Type B pancreatic cell (in vitro differentiated cells): ENCODE data around the gene BICDL2. TPM values are rescaled to one million over a fixed set of nuclear protein-coding genes. Genes with fewer than 3 reads are reported as not detected.

Experiments
- DNase-seq: peaks from one replicate; pipeline ENCODE4 v3.0.0; 2021; ENCODE audit warnings: mixed read lengths; ENCODE audit not compliant: unreplicated experiment; ENCODE audit errors: extremely low spot score
- H3K27ac Mint-ChIP-seq: 2 replicates; pipeline ENCODE4 v1.8.0; 2021; ENCODE audit warnings: mild to moderate bottlenecking, mixed read lengths
- H3K27me3 Mint-ChIP-seq: 2 replicates; pipeline ENCODE4 v1.8.0; 2021; ENCODE audit warnings: mixed read lengths
- H3K36me3 Mint-ChIP-seq: 2 replicates; pipeline ENCODE4 v1.8.0; 2021; ENCODE audit warnings: mixed read lengths
- H3K4me1 Mint-ChIP-seq: one replicate; pipeline ENCODE4 v1.8.0; 2021; ENCODE audit warnings: mixed read lengths; ENCODE audit not compliant: unreplicated experiment
- H3K4me3 Mint-ChIP-seq: 2 replicates; pipeline ENCODE4 v1.8.0; 2021; ENCODE audit warnings: mild to moderate bottlenecking, mixed read lengths
- H3K9me3 Mint-ChIP-seq: 2 replicates; pipeline ENCODE4 v1.8.0; 2021; ENCODE audit warnings: mixed read lengths
- CTCF ChIP-seq: fragments of 200-600 bp; sonication (generic); conservative IDR thresholded peaks from 2 replicates; pipeline ENCODE4 v1.5.0; 2021; ENCODE audit warnings: antibody characterized with exemption, mild to moderate bottlenecking
- total RNA-seq: library from RNA; stranded (reverse); gene quantifications from 2 replicates; pipeline ENCODE4 v1.2.1, GENCODE V29; 2021; ENCODE audit warnings: low replicate concordance

Gene BICDL2
- total RNA-seq, 1 donor from 2014 or later: 15.2 TPM

GRCh38 chr16:3020604-3021448 lies 15.9 kb downstream of the BICDL2 start:
- peaks cover 36% of the 10 kb centered on the region for H3K4me1 Mint-ChIP-seq

GRCh38 chr16:3020247-3020603 lies 16.5 kb downstream of the BICDL2 start, which contains the start of gene TNFRSF12A:
TNFRSF12A (plus strand) TSS chr16:3020368; CDS start chr16:3020398, 30 bp downstream.
- H3K36me3 Mint-ChIP-seq: peaks cover 5% of the 10 kb centered on the region
- peak within 1 kb of the TSS; percentile 98 for H3K27ac Mint-ChIP-seq
- peak within 1 kb of the TSS; percentile 94 for H3K4me3 Mint-ChIP-seq
- DNase-seq: no peak
- TF ChIP-seq CTCF: peak; percentile 30
- no peaks in the 10 kb centered on the region for H3K9me3 Mint-ChIP-seq
- H3K27me3 Mint-ChIP-seq: peaks cover 26% of the 10 kb centered on the region
- H3K4me1 Mint-ChIP-seq: peaks cover 36% of the 10 kb centered on the region

More at GRCh38 chr16:3020604-3021448, 15.9 kb downstream of the BICDL2 start:
- peaks cover 23% of the 10 kb centered on the region for H3K27me3 Mint-ChIP-seq
- peaks cover 5% of the 10 kb centered on the region for H3K36me3 Mint-ChIP-seq
- TF ChIP-seq CTCF: no peak
- no peaks in the 10 kb centered on the region for H3K9me3 Mint-ChIP-seq
- no peak for DNase-seq
- peak overlapping the region; percentile 98 for H3K27ac Mint-ChIP-seq
- H3K4me3 Mint-ChIP-seq: peak overlapping the region; percentile 94

GRCh38 chr16:3019594-3020246 lies 17.0 kb downstream of the BICDL2 start:
- Mint-ChIP-seq H3K9me3 (no peaks in the 10 kb centered on the region), H3K27me3 (peaks cover 31% of the 10 kb centered on the region), H3K36me3 (peaks cover 5% of the 10 kb centered on the region), H3K4me3 (peak overlapping the region; percentile 94), H3K4me1 (peaks cover 40% of the 10 kb centered on the region), H3K27ac (peak overlapping the region; percentile 94)
- DNase-seq: no peak
- TF ChIP-seq CTCF: no peak

GRCh38 chr16:3017794-3018506 lies 18.8 kb downstream of the BICDL2 start, which contains the start of gene CLDN6:
CLDN6 (minus strand) TSS chr16:3018183; CDS start chr16:3016021, 2,162 bp downstream.
- Mint-ChIP-seq H3K4me1 (peaks cover 26% of the 10 kb centered on the region), H3K27me3 (peaks cover 42% of the 10 kb centered on the region), H3K36me3 (no peaks in the 10 kb centered on the region), H3K9me3 (no peaks in the 10 kb centered on the region), H3K4me3 (peak within 1 kb of the TSS; percentile 91), H3K27ac (peak within 1 kb of the TSS; percentile 93)
- peak; percentile 68 for TF ChIP-seq CTCF
- peak; percentile 88 for DNase-seq

- Mint-ChIP-seq H3K9me3 (no peaks in the 10 kb centered on the region), H3K4me3 (peak overlapping the region; percentile 83), H3K27ac (peak overlapping the region; percentile 85), H3K4me1 (peaks cover 20% of the 10 kb centered on the region), H3K36me3 (no peaks in the 10 kb centered on the region), H3K27me3 (peaks cover 48% of the 10 kb centered on the region)
- DNase-seq: no peak
- no peak for TF ChIP-seq CTCF
These were observed 19.4 kb downstream of the BICDL2 start for GRCh38 chr16:3017344-3017743.
